GM19193 (cell line): ENCODE results near the gene SNAP25.

Experiments used
- POLR2A ChIP-seq: IDR thresholded peaks from 4 replicates; pipeline ENCODE4 v1.6.1; 2011; ENCODE audit not compliant: insufficient read depth, insufficient read length; ENCODE audit errors: extremely low read depth

SNAP25 gene

GRCh38 chr20:10247440-10247839 is 28.8 kb downstream of the SNAP25 start:
- no peak for TF ChIP-seq POLR2A

GRCh38 chr20:10249048-10249770 is 30.6 kb downstream of the SNAP25 start:
- TF ChIP-seq POLR2A = no peak

- TF ChIP-seq POLR2A = no peak
Measured at GRCh38 chr20:10249822-10250221, 31.2 kb downstream of the SNAP25 start.

DNA sequence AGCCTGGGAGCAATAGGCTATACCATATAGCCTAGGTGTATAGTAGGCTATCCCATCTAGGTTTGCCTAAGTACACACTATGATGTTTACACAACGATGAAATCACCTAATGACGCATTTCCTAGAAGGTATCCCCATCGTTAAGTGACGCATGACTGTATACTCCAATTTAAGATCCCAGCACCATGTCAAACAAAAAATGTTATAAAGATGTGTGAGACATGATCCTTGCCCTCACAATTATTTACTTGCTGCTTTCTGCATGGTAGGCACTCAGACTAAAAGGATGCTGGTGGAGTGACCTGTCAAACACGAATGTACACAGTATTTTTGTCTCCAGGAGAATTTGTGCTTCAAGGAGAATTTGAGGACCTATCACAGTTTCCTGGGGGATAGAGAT is 32.3 kb downstream of the SNAP25 start:
- no peak for TF ChIP-seq POLR2A

DNA sequence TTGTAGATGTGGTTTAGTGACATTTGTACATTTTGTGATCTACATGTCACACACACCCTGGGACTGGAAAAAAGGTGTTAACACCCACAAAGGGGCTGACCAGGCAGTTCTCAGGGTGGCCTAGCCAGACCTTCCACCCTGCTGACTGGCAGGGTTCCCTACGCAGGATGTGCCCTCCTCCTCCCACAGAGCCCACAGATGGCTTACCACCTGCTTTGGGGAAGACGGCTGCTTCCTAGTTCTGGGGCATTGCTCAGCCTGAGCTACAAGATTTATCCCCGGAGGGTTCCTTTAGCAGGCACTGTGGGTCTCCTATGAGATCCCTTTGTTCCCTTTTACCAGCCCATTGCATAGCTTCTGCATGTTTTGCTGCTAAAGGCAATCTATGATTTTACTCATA is 35.1 kb downstream of the SNAP25 start:
- TF ChIP-seq POLR2A = no peak

- TF ChIP-seq POLR2A = no peak
Measured at GRCh38 chr20:10255846-10256245, 37.2 kb downstream of the SNAP25 start.

DNA sequence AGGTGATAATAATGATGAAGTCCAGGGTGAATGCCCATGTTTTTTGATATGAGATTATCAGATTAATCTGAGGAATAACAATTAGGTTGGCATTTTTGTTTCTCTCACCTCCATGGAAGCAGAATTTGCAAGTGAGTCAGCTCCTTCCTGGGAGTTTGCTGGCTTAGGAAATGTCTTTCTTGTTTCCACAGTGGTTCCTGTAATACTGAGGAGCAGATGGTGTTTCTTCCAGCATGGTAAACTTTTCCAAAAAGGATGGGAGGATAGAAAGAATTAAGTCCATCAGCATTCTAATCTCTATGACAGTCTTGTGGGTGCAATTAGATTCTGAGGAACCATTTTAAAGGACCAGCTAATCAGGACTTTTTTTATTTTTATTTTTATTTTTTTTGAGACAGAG is 40.5 kb downstream of the SNAP25 start:
- TF ChIP-seq POLR2A = no peak

- no peak for TF ChIP-seq POLR2A
Measured at GRCh38 chr20:10260316-10260715, 41.7 kb downstream of the SNAP25 start.

- no peak for TF ChIP-seq POLR2A
Measured at GRCh38 chr20:10261702-10262101, 43.1 kb downstream of the SNAP25 start.

GRCh38 chr20:10263385-10264165 is 44.9 kb downstream of the SNAP25 start:
- TF ChIP-seq POLR2A = no peak

DNA sequence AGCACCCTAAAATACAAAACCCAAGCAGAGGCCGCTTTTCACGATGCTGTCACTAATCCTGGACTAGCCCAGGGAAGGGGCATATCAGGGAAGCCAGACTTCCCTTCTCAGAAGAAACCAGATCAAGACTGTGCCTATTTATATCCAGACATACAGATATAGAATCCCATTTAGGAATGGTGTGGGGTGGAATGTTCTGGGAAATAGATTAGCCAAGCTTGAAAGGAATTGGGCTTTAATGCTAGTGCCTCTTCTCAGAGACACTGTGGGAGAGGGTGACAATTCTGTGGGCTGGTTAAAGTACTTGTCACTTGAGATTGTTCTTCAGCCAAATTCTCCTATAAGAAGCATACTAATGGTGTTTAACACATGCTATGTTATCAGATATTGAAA is 45.5 kb downstream of the SNAP25 start:
- TF ChIP-seq POLR2A = no peak

DNA sequence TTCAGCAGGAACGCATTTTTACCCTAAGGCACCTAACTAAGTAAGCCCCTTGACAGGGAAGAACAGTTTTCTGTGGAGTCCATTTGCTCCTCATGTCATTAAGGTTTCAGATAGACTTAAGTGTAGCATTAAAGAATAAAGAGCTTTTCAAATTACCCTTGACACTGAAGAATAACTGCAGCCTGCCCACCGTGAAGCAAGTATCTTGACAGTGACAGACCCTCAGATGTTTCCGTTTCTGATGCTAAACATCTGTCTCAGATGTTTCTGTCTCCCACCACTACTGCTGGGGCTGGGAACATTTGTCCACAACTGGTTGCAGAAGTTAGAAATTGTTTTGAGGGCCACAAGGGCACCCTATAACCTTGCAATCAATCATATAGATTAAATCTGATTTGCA is 50.0 kb downstream of the SNAP25 start:
- TF ChIP-seq POLR2A = no peak

DNA sequence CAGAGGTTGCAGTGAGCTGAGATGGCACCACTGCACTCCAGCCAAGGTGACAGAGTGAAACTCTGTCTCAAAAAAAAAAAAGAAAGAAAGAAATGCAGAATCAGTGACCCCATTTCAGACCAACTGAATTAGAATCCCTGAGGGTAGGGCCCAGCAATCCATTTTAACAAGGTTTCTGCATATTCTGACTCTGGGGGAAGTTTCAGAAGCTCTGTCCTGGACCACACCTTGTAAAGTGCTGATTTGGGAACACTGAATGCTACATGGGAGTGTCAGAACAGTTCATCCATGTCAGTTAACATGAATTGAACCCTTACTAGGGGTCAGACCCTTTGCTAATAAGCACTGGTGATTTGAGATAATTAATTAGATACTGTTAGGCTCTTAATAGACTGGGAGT is 52.0 kb downstream of the SNAP25 start:
- no peak for TF ChIP-seq POLR2A

- TF ChIP-seq POLR2A = no peak
Measured at GRCh38 chr20:10271494-10272219, 53.0 kb downstream of the SNAP25 start.

- TF ChIP-seq POLR2A = no peak
Measured at GRCh38 chr20:10276878-10277580, 58.4 kb downstream of the SNAP25 start.

- no peak for TF ChIP-seq POLR2A
Measured at GRCh38 chr20:10277616-10278015, 59.0 kb downstream of the SNAP25 start.

- no peak for TF ChIP-seq POLR2A
Measured at GRCh38 chr20:10278412-10278811, 59.8 kb downstream of the SNAP25 start.
